Choroid plexus epithelial cell (primary cell): ENCODE results near the gene PRM2.

Experiments used
- DNase-seq: peaks from one replicate; pipeline ENCODE4 v3.0.0-alpha.2; 2010; ENCODE audit warnings: low read depth
- H3K4me3 ChIP-seq: 2 replicates; pipeline ENCODE4 v1.5.1; 2011; ENCODE audit warnings: low read depth, mild to moderate bottlenecking, control low read depth, low read length, moderate library complexity
- TF ChIP-seq, protein P1 (sequence below): conservative IDR thresholded peaks from 2 replicates; pipeline ENCODE4 v1.5.1; 2011; ENCODE audit warnings: low read depth, mild to moderate bottlenecking, control low read depth, inconsistent platforms, low read length, moderate library complexity

PRM2 gene, protein sequence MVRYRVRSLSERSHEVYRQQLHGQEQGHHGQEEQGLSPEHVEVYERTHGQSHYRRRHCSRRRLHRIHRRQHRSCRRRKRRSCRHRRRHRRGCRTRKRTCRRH

DNA sequence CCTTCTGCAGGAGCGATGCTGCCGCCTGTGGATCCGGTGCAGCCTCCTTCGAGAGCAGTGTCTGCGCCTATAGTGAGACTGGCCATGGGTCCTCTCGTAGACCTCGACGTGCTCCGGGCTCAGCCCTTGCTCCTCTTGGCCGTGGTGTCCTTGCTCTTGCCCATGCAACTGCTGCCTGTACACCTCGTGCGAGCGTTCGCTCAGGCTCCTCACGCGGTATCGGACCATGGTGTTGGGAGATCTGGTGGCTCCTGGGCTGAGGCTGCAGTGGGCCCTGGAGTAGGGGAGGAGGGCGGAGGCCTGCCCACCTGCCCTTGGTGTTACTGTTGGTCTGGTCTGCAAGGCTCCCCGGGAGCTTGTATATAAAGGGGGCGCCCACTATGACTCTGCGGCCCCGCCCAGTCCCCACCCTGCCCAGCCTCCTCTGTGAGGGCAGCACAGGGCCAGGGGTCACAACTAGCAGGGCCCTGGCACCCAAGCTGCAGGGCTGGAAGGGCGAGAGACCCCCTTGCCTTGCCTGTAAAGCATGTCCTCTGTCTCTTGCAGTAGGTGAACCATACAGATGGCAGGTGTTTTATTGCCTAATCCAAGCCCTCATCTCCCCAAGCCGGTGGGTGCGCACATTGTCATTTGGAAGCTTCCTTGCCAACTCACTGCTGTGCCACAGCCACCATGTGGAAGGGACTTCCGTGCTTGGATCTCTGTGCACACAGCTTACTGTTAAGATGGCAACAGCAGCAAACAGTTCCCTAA lies at the start of gene PRM2:
Gene PRM2 (minus strand): TSS at position 338 of the 753 bp plus-strand sequence. CDS start 110 bp downstream, at position 228.
- no peak for DNase-seq
- TF ChIP-seq, protein P1, sequence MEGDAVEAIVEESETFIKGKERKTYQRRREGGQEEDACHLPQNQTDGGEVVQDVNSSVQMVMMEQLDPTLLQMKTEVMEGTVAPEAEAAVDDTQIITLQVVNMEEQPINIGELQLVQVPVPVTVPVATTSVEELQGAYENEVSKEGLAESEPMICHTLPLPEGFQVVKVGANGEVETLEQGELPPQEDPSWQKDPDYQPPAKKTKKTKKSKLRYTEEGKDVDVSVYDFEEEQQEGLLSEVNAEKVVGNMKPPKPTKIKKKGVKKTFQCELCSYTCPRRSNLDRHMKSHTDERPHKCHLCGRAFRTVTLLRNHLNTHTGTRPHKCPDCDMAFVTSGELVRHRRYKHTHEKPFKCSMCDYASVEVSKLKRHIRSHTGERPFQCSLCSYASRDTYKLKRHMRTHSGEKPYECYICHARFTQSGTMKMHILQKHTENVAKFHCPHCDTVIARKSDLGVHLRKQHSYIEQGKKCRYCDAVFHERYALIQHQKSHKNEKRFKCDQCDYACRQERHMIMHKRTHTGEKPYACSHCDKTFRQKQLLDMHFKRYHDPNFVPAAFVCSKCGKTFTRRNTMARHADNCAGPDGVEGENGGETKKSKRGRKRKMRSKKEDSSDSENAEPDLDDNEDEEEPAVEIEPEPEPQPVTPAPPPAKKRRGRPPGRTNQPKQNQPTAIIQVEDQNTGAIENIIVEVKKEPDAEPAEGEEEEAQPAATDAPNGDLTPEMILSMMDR: no peak

DNA sequence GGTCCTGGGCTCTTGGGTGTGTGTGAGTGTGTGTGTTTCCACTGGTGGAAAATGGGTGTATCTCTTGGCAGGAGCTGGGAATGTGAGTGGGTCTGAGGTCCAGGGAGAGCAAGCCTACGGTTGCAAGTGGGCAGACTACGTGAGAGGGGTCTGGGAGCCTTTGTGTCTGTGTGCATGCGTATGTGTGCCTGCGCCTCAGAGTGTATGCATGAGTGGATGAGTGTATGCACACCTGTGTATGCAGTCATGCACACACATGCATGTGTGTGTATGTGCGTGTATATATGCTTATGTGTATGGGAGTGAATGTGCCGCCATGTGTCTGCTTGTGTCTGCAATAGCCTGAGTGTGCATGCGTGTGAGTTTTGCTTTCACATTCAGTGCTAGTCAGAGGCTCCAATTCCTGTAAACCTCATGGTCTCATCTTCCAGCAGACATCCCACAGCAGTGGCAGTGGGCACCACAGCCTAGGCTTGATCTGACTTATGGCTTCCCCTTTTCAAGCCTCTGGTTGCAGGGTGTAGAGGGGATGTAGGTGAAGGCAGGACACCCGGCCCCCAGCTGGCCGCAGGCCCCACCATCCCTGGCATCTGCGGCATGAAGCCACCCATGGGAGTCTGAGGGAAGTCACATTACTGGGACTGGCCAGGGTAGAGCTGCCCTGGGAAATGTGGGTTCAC lies 49.3 kb upstream of the PRM2 start:
- DNase-seq: no peak
- TF ChIP-seq, protein P1: no peak
- H3K4me3 ChIP-seq: no peak overlapping the region

More for the DNA sequence above, at the start of gene PRM2:
- no peak within 1 kb of the TSS for H3K4me3 ChIP-seq

DNA sequence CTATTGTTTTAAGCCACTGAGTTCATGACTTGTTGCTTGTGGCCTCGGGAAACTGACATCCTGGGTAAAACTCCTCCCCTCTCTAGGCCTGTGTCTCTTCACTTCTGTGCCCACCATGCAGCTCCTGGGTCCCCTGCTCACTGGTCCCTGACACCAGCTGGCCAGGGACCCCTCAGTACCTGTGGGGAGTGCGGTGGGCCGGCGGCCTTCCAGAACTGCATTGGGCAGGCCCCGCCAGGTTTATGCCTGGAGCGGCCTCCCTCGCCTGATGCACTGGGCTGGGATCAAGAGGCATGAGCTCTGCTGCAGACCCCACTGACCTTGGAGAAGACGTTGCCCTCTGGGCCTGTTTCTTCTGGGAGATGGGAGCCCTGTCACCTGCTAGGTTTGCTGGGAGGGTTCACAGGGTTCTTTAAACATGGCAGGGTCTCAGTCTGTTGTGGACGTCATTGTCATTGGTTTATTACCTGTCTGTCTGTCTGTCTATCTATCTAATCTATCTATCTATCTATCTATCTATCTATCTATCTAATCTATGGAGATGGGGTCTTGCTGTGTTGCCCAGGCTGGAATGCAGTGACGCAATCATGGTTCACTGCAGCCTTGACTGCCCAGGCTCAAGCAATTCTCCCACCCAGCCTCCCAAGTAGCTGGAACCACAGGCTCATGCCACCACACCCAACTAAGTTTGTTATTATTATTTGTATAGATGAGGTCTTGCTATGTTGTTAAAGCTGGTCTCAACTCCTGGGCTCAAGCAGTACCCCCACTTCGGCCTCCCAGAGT lies 47.5 kb upstream of the PRM2 start:
- no peak for DNase-seq
- H3K4me3 ChIP-seq: no peak overlapping the region
- TF ChIP-seq, protein P1: no peak

DNA sequence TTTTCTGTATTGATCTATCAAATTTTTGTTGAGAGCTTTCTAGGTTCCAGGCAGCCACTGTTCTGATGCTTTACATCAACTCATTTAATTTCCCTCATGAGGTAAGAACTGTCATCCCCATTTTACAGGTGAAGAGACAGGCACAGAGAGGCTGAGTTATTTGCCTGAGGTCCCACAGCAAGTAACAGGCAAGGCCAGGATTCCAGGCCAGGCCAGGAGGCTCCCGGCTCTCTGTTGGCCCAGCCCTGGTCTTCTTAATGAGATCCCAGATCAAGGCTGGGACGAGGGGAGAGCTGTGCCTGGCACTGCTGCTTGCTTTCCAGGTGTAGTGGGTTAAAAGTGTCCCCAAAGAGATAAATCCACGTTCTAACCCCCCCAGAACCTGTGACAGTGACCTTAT lies 46.5 kb upstream of the PRM2 start:
- TF ChIP-seq, protein P1: no peak
- H3K4me3 ChIP-seq: no peak overlapping the region
- DNase-seq: no peak

DNA sequence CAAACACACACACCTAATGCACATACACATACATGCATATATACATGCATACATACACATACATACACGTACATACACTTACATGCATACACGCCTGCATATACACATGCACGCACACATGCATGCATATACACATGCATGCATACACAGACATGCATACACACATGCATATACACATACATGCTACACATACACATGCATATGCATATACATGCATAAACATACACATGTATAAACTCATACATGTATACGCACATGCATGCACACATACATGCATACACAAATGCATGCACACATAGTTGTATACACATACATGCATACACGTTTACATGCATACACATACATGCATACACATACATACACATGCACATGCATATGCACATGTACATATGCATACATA lies 45.4 kb upstream of the PRM2 start:
- no peak for DNase-seq
- TF ChIP-seq, protein P1: no peak
- no peak overlapping the region for H3K4me3 ChIP-seq

DNA sequence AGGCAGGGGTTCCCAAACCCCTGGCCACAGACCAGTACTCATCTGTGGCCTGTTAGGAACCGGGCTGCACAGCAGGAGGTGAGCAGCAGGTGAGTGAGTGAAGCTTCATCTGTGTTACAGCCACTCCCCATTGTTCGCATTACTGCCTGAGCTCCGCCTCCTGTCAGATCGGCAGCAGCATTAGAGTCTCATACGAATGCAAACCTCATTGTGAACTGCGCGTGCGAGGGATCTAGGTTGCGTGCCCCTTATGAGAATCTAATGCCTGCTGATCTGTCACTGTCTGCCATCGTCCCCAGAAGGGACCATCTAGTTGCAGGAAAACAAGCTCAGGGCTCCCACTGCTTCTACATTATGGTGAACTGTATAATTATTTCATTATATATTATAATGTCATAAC lies 43.9 kb upstream of the PRM2 start:
- TF ChIP-seq, protein P1: no peak
- H3K4me3 ChIP-seq: no peak overlapping the region
- DNase-seq: no peak
